ENCODE measurements around the gene ABCA12.

- TF ChIP-seq, protein P1, sequence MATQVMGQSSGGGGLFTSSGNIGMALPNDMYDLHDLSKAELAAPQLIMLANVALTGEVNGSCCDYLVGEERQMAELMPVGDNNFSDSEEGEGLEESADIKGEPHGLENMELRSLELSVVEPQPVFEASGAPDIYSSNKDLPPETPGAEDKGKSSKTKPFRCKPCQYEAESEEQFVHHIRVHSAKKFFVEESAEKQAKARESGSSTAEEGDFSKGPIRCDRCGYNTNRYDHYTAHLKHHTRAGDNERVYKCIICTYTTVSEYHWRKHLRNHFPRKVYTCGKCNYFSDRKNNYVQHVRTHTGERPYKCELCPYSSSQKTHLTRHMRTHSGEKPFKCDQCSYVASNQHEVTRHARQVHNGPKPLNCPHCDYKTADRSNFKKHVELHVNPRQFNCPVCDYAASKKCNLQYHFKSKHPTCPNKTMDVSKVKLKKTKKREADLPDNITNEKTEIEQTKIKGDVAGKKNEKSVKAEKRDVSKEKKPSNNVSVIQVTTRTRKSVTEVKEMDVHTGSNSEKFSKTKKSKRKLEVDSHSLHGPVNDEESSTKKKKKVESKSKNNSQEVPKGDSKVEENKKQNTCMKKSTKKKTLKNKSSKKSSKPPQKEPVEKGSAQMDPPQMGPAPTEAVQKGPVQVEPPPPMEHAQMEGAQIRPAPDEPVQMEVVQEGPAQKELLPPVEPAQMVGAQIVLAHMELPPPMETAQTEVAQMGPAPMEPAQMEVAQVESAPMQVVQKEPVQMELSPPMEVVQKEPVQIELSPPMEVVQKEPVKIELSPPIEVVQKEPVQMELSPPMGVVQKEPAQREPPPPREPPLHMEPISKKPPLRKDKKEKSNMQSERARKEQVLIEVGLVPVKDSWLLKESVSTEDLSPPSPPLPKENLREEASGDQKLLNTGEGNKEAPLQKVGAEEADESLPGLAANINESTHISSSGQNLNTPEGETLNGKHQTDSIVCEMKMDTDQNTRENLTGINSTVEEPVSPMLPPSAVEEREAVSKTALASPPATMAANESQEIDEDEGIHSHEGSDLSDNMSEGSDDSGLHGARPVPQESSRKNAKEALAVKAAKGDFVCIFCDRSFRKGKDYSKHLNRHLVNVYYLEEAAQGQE (IDR thresholded peaks at IDR 0.05; ENCODE audit: insufficient read depth in 1 of 2, low read depth in 2 of 2, low read length in 2 of 2) = no peak
- TF ChIP-seq TAF1 (IDR thresholded peaks at IDR 0.05; ENCODE audit: borderline replicate concordance, insufficient read depth, low read length) (no peak), SIN3A (IDR thresholded peaks at IDR 0.05; ENCODE audit: borderline replicate concordance, insufficient read depth, low read length) (no peak), POLR2AphosphoS5 (IDR thresholded peaks at IDR 0.05; ENCODE audit: low read depth, low read length) (no peak)
Observed at GRCh38 chr2:215141706-215142105, 3.3 kb upstream of the ABCA12 start.

All from PFSK-1 (cell line).